WERI-Rb-1 (cell line): Measurements from ENCODE around the gene CORIN.

Source experiments
- DNase-seq: peaks from one replicate; pipeline ENCODE4 v3.0.0-alpha.2; 2020
- H3K27ac ChIP-seq: fragments of 250-450 bp; sonication (Bioruptor Pico); 2 replicates; pipeline ENCODE4 v1.5.1; 2020; ENCODE audit warnings: mild to moderate bottlenecking, moderate library complexity
- H3K27me3 ChIP-seq: fragments of 250-450 bp; sonication (Bioruptor Pico); 2 replicates; pipeline ENCODE4 v1.5.1; 2021; ENCODE audit warnings: mild to moderate bottlenecking, low read depth, moderate library complexity; ENCODE audit not compliant: insufficient read depth, severe bottlenecking
- H3K36me3 ChIP-seq: fragments of 250-450 bp; sonication (Bioruptor Pico); 2 replicates; pipeline ENCODE4 v1.5.1; 2020; ENCODE audit warnings: mild to moderate bottlenecking, moderate library complexity
- H3K4me3 ChIP-seq: 2 replicates; pipeline ENCODE4 v1.5.1; 2011; ENCODE audit warnings: low read depth, mild to moderate bottlenecking, control low read depth, low read length
- H3K9me3 ChIP-seq: fragments of 250-450 bp; sonication (Bioruptor Pico); 2 replicates; pipeline ENCODE4 v1.5.1; 2021; ENCODE audit warnings: mild to moderate bottlenecking, moderate library complexity; ENCODE audit not compliant: severe bottlenecking
- CTCF ChIP-seq: IDR thresholded peaks from 2 replicates; pipeline ENCODE4 v1.5.1; 2011; ENCODE audit warnings: low read depth, mild to moderate bottlenecking, control low read depth, inconsistent platforms, low read length

CORIN gene

GRCh38 chr4:47749060-47749459 is 88.8 kb downstream of the CORIN start:
- Histone ChIP-seq H3K36me3 (no peaks in the 10 kb centered on the region), H3K27ac (no peak overlapping the region), H3K9me3 (peaks cover 15% of the 10 kb centered on the region), H3K27me3 (no peaks in the 10 kb centered on the region), H3K4me3 (no peak overlapping the region)
- no peak for TF ChIP-seq CTCF
- no peak for DNase-seq

- Histone ChIP-seq H3K27me3 (no peaks in the 10 kb centered on the region), H3K9me3 (peaks cover 11% of the 10 kb centered on the region), H3K4me3 (no peak overlapping the region), H3K27ac (no peak overlapping the region), H3K36me3 (no peaks in the 10 kb centered on the region)
- TF ChIP-seq CTCF = no peak
- DNase-seq = no peak
Measured at GRCh38 chr4:47747846-47748494, 89.9 kb downstream of the CORIN start.

GRCh38 chr4:47747211-47747610 is 90.7 kb downstream of the CORIN start:
- Histone ChIP-seq H3K27me3 (no peaks in the 10 kb centered on the region), H3K9me3 (peaks cover 5% of the 10 kb centered on the region), H3K36me3 (no peaks in the 10 kb centered on the region), H3K27ac (no peak overlapping the region), H3K4me3 (no peak overlapping the region)
- TF ChIP-seq CTCF = no peak
- no peak for DNase-seq

- Histone ChIP-seq H3K9me3 (peaks cover 4% of the 10 kb centered on the region), H3K4me3 (no peak overlapping the region), H3K27me3 (no peaks in the 10 kb centered on the region), H3K27ac (no peak overlapping the region), H3K36me3 (no peaks in the 10 kb centered on the region)
- DNase-seq = no peak
- TF ChIP-seq CTCF = no peak
Measured at GRCh38 chr4:47746122-47746521, 91.7 kb downstream of the CORIN start.

GRCh38 chr4:47744843-47745382 is 93.0 kb downstream of the CORIN start:
- no peaks in the 10 kb centered on the region for H3K27me3 ChIP-seq
- H3K4me3 ChIP-seq = no peak overlapping the region
- H3K9me3 ChIP-seq = peaks cover 8% of the 10 kb centered on the region
- DNase-seq = no peak
- no peak overlapping the region for H3K27ac ChIP-seq
- no peaks in the 10 kb centered on the region for H3K36me3 ChIP-seq
- no peak for TF ChIP-seq CTCF

GRCh38 chr4:47744253-47744652 is 93.6 kb downstream of the CORIN start:
- no peak overlapping the region for H3K27ac ChIP-seq
- no peak overlapping the region for H3K4me3 ChIP-seq
- no peaks in the 10 kb centered on the region for H3K27me3 ChIP-seq
- peaks cover 9% of the 10 kb centered on the region for H3K9me3 ChIP-seq
- no peak for TF ChIP-seq CTCF
- DNase-seq = no peak
- no peaks in the 10 kb centered on the region for H3K36me3 ChIP-seq
